Thymus (tissue), 11 donors: Measurements from ENCODE around the gene NDUFA5. TPM values are rescaled to one million over a fixed set of nuclear protein-coding genes. Genes with fewer than 3 reads are reported as not detected.
A peak's percentile ranks its signal among the peaks of the same experiment; 100 is the strongest.

ENCODE experiments used
- DNase-seq, 9 donors: peaks; one replicate each; pipeline ENCODE4 v3.0.0-alpha.2; 2013; ENCODE audit warnings: low spot score in 9 of 9, low read depth in 6 of 9, missing footprints in 1 of 9
- H3K27ac ChIP-seq, 2 donors: one replicate each; pipeline ENCODE4 v1.5.1; 2013; ENCODE audit warnings: control low read depth in 1 of 2, low read depth in 1 of 2, low read length in 1 of 2, mild to moderate bottlenecking in 1 of 2, moderate library complexity in 1 of 2
- H3K27me3 ChIP-seq, 2 donors: one replicate each; pipeline ENCODE4 v1.5.1; 2013; ENCODE audit warnings: low read length in 1 of 2; ENCODE audit not compliant: control insufficient read depth in 2 of 2, insufficient read depth in 1 of 2
- H3K36me3 ChIP-seq, 2 donors: one replicate each; pipeline ENCODE4 v1.5.1; 2013; ENCODE audit warnings: low read length in 1 of 2, mild to moderate bottlenecking in 1 of 2, moderate library complexity in 1 of 2; ENCODE audit not compliant: control insufficient read depth in 2 of 2, insufficient read depth in 2 of 2
- H3K4me1 ChIP-seq, 2 donors: one replicate each; pipeline ENCODE4 v1.5.1; 2013; ENCODE audit warnings: low read length in 2 of 2; ENCODE audit not compliant: control insufficient read depth in 2 of 2, insufficient read depth in 2 of 2
- H3K4me3 ChIP-seq, 2 donors: one replicate each; pipeline ENCODE4 v1.5.1; 2013; ENCODE audit warnings: low read length in 2 of 2, control low read depth in 1 of 2, mild to moderate bottlenecking in 1 of 2
- H3K9me3 ChIP-seq, 2 donors: one replicate each; pipeline ENCODE4 v1.5.1; 2013; ENCODE audit warnings: low read length in 1 of 2, mild to moderate bottlenecking in 1 of 2; ENCODE audit not compliant: control insufficient read depth in 2 of 2, insufficient read depth in 1 of 2
- WGBS: extraction: QIAGEN DNeasy Blood & Tissue Kit; methylation state at CpG from one replicate; pipeline ENCODE4 v1.1.7; 2013; 5-methylcytosine and 5-hydroxymethylcytosine counted together
- polyA plus RNA-seq: library from polyadenylated mRNA; stranded (reverse); fragments of 200-250 nt; gene quantifications from one replicate; pipeline ENCODE4 v1.2.3, GENCODE V29; 2013
- total RNA-seq: library from RNA; stranded (reverse); fragments of 120-200 nt; gene quantifications from one replicate; pipeline ENCODE4 v1.2.4, GENCODE V29; 2013
- donor health status: healthy.

NDUFA5 gene
- total and polyA plus RNA-seq, 2 donors = 73.5 to 146 TPM

DNA sequence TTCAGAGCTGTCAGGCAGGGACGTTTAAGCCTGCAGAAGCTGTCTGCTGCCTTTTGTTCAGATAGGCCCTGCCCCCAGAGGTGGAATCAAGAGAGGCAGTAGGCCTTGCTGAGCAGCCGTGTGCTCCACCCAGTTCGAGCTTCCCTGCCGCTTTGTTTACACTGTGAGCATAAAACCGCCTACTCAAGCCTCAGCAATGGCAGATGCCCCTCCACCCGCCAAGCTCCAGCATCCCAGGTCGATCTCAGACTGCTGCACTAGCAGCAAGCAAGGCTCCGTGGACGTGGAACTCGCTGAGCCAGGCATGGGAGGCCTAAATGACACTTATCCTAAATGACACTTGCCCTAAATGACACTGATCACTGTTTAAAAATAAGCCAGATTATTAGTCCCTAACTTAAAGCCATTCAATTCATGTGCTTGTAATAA is 37.2 kb upstream of the NDUFA5 start:
- H3K9me3 ChIP-seq = no peaks in the 10 kb centered on the region
- no peaks in the 10 kb centered on the region for H3K27me3 ChIP-seq
- H3K4me3 ChIP-seq = no peak overlapping the region
- WGBS = 78% methylated on average over 10 of the region's 10 CpGs
- H3K27ac ChIP-seq = no peak overlapping the region
- H3K36me3 ChIP-seq = no peaks in the 10 kb centered on the region
- H3K4me1 ChIP-seq = no peaks in the 10 kb centered on the region
- no peak for DNase-seq

DNA sequence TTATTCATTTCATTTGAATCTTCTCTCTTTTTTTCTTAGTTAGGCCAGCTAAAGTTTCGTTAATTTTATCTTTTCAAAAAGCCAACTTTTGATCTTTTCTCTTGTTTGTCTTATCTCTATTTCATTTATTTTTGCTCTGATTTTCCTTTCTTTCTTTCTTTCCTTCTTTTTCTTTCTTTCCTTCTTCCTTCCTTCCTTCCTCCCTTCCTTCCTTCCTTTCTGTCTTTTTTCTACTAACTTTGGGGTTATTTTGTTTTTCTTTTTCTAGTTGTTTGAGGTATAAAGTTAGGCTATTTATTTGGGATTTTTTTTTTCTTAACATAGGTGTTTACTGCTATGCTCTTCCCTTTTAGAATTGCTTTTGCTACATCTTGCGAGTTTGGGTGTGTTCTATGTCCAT is 30.8 kb upstream of the NDUFA5 start:
- Histone ChIP-seq H3K4me1 (no peaks in the 10 kb centered on the region), H3K27ac (no peak overlapping the region), H3K9me3 (no peaks in the 10 kb centered on the region), H3K36me3 (no peaks in the 10 kb centered on the region), H3K4me3 (no peak overlapping the region), H3K27me3 (no peaks in the 10 kb centered on the region)
- 93% methylated on average over 2 of the region's 2 CpGs for WGBS
- DNase-seq = no peak

DNA sequence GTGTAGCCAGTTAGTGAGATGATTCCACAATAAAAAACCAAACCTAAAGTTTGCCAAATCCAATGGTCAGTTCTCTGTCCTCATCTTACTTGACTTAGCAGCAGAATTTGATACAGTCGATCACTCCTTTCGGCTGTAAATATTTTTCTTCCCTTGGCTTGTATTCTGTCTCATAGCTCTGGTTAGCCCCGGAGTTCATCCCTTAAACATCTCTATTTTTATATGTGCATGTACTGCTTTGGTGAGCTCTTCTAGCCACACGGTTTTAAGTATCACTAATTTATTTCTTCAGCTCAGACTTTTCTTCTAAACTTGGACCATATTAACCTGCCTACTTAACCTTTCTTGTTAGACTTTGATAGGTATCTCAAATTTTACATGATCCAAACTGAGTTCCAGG is 26.2 kb upstream of the NDUFA5 start:
- Histone ChIP-seq H3K27ac (no peak overlapping the region), H3K9me3 (no peaks in the 10 kb centered on the region), H3K36me3 (no peaks in the 10 kb centered on the region), H3K4me3 (no peak overlapping the region), H3K27me3 (peaks cover 0 to 3% of the 10 kb centered on the region in 2 donors), H3K4me1 (no peaks in the 10 kb centered on the region)
- DNase-seq = no peak
- 97% methylated on average over 4 of the region's 4 CpGs for WGBS

- H3K27ac ChIP-seq = no peak overlapping the region
- 55% methylated on average over 2 of the region's 2 CpGs for WGBS
These were observed 23.5 kb upstream of the NDUFA5 start for GRCh38 chr7:123581162-123581459.

GRCh38 chr7:123580406-123581161 is 23.0 kb upstream of the NDUFA5 start:
- peak in 3 of 9 donors; percentile 6 to 38 (median 24) for DNase-seq
- Histone ChIP-seq H3K9me3 (no peaks in the 10 kb centered on the region), H3K36me3 (no peaks in the 10 kb centered on the region), H3K27ac (no peak overlapping the region), H3K4me1 (no peaks in the 10 kb centered on the region), H3K27me3 (peaks cover 0 to 5% of the 10 kb centered on the region in 2 donors), H3K4me3 (no peak overlapping the region)
- 40% methylated on average over 8 of the region's 8 CpGs for WGBS

More at GRCh38 chr7:123581162-123581459, 23.5 kb upstream of the NDUFA5 start:
- H3K4me3 ChIP-seq = no peak overlapping the region
- H3K27me3 ChIP-seq = peaks cover 0 to 5% of the 10 kb centered on the region in 2 donors
- no peaks in the 10 kb centered on the region for H3K36me3 ChIP-seq
- no peak for DNase-seq
- no peaks in the 10 kb centered on the region for H3K9me3 ChIP-seq
- no peaks in the 10 kb centered on the region for H3K4me1 ChIP-seq

DNA sequence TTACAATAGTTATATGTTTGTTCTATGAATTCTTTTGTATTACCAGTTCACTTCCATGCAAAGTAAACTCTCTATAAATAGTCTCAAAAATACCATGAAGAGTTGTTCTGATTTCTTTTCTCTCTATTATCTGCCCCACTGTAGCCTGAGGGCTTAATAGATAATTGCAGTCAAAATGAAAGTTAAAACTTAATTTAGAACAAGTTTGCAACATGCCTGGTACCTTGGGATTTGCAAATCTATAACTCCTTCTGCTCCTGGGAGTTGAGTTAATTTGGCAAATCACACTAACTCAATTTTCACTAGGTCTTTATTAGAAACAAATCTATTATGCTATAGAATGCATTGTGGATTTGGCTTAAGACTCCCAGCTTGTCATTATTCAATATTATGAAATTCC is 21.8 kb upstream of the NDUFA5 start:
- Histone ChIP-seq H3K36me3 (no peaks in the 10 kb centered on the region), H3K27me3 (peaks cover 0 to 5% of the 10 kb centered on the region in 2 donors), H3K4me1 (no peaks in the 10 kb centered on the region), H3K9me3 (no peaks in the 10 kb centered on the region), H3K4me3 (no peak overlapping the region), H3K27ac (no peak overlapping the region)
- no peak for DNase-seq

DNA sequence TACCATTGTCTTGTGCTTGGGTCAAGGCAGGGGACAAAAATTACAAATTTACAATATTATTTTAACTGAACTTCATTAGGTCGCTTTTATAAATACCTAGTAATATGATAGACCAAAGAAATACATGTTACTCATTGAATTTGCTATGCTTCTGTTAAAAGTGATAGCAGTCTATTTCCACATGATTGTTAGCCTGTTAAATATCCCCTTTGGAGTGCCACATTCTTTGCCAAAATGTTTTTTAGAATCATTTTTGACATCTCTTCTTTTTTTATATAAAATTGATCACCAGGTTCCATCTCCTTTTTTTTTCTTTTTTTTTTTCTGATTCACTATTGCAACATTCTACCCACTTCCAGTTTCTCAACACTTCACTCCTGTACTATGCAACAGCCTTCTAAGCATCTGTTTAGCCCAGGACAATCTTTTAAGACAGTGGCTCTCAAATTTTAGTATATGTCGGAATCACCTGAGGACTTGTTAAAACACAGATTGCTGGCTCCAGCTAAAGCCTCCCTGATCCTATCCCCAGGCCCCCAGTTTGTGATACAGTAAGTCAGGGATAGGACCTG is 16.4 kb upstream of the NDUFA5 start:
- no peak for DNase-seq
- no peaks in the 10 kb centered on the region for H3K36me3 ChIP-seq
- no peak overlapping the region for H3K4me3 ChIP-seq
- peaks cover 0 to 2% of the 10 kb centered on the region in 2 donors for H3K27me3 ChIP-seq
- 93% methylated on average over 2 of the region's 2 CpGs for WGBS
- no peaks in the 10 kb centered on the region for H3K9me3 ChIP-seq
- no peaks in the 10 kb centered on the region for H3K4me1 ChIP-seq
- no peak overlapping the region for H3K27ac ChIP-seq

GRCh38 chr7:123573341-123573740 is 15.7 kb upstream of the NDUFA5 start:
- no peaks in the 10 kb centered on the region for H3K9me3 ChIP-seq
- no peaks in the 10 kb centered on the region for H3K36me3 ChIP-seq
- no peaks in the 10 kb centered on the region for H3K4me1 ChIP-seq
- DNase-seq = no peak
- H3K4me3 ChIP-seq = no peak overlapping the region
- H3K27ac ChIP-seq = no peak overlapping the region
- H3K27me3 ChIP-seq = peaks cover 0 to 2% of the 10 kb centered on the region in 2 donors
- WGBS = 91% methylated on average over 3 of the region's 3 CpGs

DNA sequence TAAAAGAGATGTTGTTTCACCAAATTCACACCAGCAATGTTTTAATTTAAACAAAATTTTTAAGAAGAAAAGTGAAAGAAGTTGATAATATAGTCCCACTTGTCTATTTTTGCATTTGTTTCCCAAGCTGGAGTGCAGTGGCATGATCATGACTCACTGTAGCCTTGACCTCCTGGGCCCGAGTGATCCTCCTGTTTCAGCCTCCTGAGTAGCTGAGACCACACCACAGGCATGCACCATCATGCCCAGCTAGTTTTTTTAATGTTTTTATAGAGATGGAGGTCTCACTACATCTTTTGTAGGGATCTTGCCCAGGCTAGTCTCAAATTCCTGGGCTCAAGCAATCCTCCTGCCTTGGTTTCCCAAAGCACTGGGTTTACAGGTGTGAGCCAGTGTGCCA is 14.1 kb upstream of the NDUFA5 start:
- no peak for DNase-seq
- no peaks in the 10 kb centered on the region for H3K36me3 ChIP-seq
- H3K27ac ChIP-seq = no peak overlapping the region
- H3K9me3 ChIP-seq = no peaks in the 10 kb centered on the region
- H3K27me3 ChIP-seq = peaks cover 0 to 2% of the 10 kb centered on the region in 2 donors
- no peaks in the 10 kb centered on the region for H3K4me1 ChIP-seq
- WGBS = 94% methylated on average over 1 of the region's 1 CpG
- H3K4me3 ChIP-seq = no peak overlapping the region
